Activated B cell treated with CpG ODN at 0.5 μM for 24 hours (primary cell): ENCODE measurements around the gene AMIGO2. TPM values are rescaled to one million over a fixed set of nuclear protein-coding genes. Genes with fewer than 3 reads are reported as not detected.

Experiments
- ATAC-seq: fragments of 200-7000 bp; cut with Tn5 transposase; one replicate; pipeline ENCODE4 v1.10.0; 2021; ENCODE audit warnings: low read depth, mild to moderate bottlenecking, moderate library complexity
- CTCF ChIA-PET: fragments of 350-600 bp; sonication (Branson Sonifier 250); formaldehyde crosslinking; loops from one replicate; lab custom pipeline; 2021; ENCODE audit warnings: antibody characterized with exemption; lab: Charles Lee
- POLR2A ChIA-PET: fragments of 350-600 bp; sonication (Branson Sonifier 250); formaldehyde crosslinking; loops from one replicate; lab custom pipeline; 2021; ENCODE audit warnings: antibody characterized with exemption; lab: Charles Lee
- DNase-seq: peaks from one replicate; pipeline ENCODE4 v3.0.0; 2022
- H3K27ac Mint-ChIP-seq: one replicate; pipeline ENCODE4 v1.8.0; 2020; ENCODE audit warnings: mixed read lengths
- H3K27me3 Mint-ChIP-seq: one replicate; pipeline ENCODE4 v1.8.0; 2021; ENCODE audit warnings: mixed read lengths
- H3K36me3 Mint-ChIP-seq: one replicate; pipeline ENCODE4 v1.8.0; 2021; ENCODE audit warnings: low read depth, mixed read lengths
- H3K4me1 Mint-ChIP-seq: one replicate; pipeline ENCODE4 v1.8.0; 2021; ENCODE audit warnings: mixed read lengths
- H3K4me3 Mint-ChIP-seq: one replicate; pipeline ENCODE4 v1.8.0; 2020; ENCODE audit warnings: mild to moderate bottlenecking, mixed read lengths
- H3K9me3 Mint-ChIP-seq: one replicate; pipeline ENCODE4 v1.8.0; 2020; ENCODE audit warnings: mixed read lengths
- intact Hi-C: fragments of 100-400 bp; cut with micrococcal nuclease; formaldehyde crosslinking; loops from one replicate; pipeline ENCODE4 v1.15.1; 2024
- total RNA-seq: library from RNA; stranded (reverse); gene quantifications from 2 replicates; pipeline ENCODE4 v1.2.3, GENCODE V29; 2022
- TF ChIP-seq, protein P1 (sequence below): fragments of 200-600 bp; IDR thresholded peaks from one replicate; pipeline ENCODE4 v1.8.0; 2022; ENCODE audit warnings: antibody characterized with exemption, mild to moderate bottlenecking

AMIGO2 gene
- total RNA-seq, 1 donor from 2014 or later, result 14.1 TPM

DNA sequence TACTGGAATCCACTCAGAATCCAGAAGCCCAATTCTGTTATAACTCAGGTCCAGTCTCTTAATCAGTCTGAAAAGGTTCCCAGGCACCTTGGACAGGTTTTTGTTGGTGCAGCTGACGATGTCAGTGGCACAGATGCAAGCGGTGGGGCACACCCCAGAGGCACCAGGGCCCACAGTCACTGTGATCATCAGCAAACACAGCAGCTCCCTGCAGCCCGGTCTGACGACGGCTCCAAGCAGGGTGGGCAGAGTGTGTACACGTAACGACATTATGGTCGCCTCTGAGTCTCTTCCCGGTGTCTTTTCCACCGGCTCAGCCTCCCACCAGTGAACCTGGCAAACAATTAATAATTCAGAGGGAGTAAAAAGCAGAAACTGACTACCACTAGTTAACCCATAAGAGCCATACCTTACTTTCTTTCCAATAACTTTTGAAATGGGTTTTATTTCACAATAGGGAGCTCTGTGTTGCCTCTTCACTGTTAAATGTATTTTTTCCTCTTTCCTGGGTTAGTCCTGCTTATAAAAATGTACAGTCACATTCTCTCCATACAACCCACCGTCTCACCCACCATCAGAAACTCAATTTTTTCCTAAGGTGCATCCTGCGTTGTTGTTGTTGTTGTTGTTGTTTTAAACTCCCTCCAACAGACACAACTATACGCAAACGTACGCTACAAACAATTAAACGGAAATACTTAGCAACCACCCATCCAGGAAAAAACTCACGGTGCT lies 859 bp downstream of the AMIGO2 start:
- H3K27ac Mint-ChIP-seq, result peak overlapping the region; percentile 88
- DNase-seq (no peak), ATAC-seq (no peak)
- H3K4me3 Mint-ChIP-seq, result peak overlapping the region; percentile 93
- intact Hi-C loops, result loop anchor here (1.0 to 10.0 kb wide), 5 partner anchors 46 to 886 kb away; partner anchors contain the start of genes RPAP3 and TMEM106C
- peaks cover 62% of the 10 kb centered on the region for H3K4me1 Mint-ChIP-seq
- no peaks in the 10 kb centered on the region for H3K9me3 Mint-ChIP-seq
- CTCF ChIA-PET, result interaction anchor here (0.9 to 4.9 kb wide), 12 partner anchors 8 to 329 kb away, joined by 3 to 45 read pairs (median 9); no protein-coding TSS in a partner anchor
- no peaks in the 10 kb centered on the region for H3K27me3 Mint-ChIP-seq
- POLR2A ChIA-PET, result interaction anchor here (0.6 to 3.6 kb wide), 23 partner anchors 8 to 627 kb away, joined by 3 to 45 read pairs (median 4); partner anchors contain the start of gene RPAP3
- TF ChIP-seq, protein P1, sequence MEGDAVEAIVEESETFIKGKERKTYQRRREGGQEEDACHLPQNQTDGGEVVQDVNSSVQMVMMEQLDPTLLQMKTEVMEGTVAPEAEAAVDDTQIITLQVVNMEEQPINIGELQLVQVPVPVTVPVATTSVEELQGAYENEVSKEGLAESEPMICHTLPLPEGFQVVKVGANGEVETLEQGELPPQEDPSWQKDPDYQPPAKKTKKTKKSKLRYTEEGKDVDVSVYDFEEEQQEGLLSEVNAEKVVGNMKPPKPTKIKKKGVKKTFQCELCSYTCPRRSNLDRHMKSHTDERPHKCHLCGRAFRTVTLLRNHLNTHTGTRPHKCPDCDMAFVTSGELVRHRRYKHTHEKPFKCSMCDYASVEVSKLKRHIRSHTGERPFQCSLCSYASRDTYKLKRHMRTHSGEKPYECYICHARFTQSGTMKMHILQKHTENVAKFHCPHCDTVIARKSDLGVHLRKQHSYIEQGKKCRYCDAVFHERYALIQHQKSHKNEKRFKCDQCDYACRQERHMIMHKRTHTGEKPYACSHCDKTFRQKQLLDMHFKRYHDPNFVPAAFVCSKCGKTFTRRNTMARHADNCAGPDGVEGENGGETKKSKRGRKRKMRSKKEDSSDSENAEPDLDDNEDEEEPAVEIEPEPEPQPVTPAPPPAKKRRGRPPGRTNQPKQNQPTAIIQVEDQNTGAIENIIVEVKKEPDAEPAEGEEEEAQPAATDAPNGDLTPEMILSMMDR, result no peak
- peaks cover 23% of the 10 kb centered on the region for H3K36me3 Mint-ChIP-seq

DNA sequence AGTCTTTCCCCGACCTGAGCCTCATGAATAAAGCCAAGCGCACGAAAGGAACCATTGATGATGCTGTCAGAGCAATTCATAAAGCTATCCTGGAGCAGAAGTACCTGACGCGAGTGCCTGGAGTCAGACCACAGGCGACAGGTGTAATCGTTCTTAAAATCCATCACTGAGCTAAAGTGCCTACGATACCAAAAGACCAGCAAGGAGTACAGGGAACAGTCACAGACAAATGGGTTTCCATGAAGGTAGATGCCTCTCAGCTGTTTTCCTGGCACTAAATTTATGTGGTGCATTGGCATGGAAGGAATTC lies 1.7 kb downstream of the AMIGO2 start:
- Mint-ChIP-seq H3K27ac (no peak overlapping the region), H3K4me1 (peaks cover 54% of the 10 kb centered on the region), H3K9me3 (no peaks in the 10 kb centered on the region), H3K27me3 (no peaks in the 10 kb centered on the region), H3K4me3 (peak overlapping the region; percentile 93), H3K36me3 (peaks cover 23% of the 10 kb centered on the region)
- CTCF ChIA-PET, result interaction anchor here (0.9 to 3.5 kb wide), 7 partner anchors 45 to 330 kb away, joined by 3 to 45 read pairs (median 11); no protein-coding TSS in a partner anchor
- intact Hi-C loops, result loop anchor here (2.0 to 10.0 kb wide), 4 partner anchors 45 to 887 kb away; partner anchors contain the start of genes RPAP3 and TMEM106C
- no peak for DNase-seq
- TF ChIP-seq, protein P1, result no peak
- ATAC-seq, result no peak
- POLR2A ChIA-PET, result interaction anchor here (0.6 to 3.6 kb wide), 7 partner anchors 10 to 330 kb away, joined by 3 to 40 read pairs (median 4); no protein-coding TSS in a partner anchor

DNA sequence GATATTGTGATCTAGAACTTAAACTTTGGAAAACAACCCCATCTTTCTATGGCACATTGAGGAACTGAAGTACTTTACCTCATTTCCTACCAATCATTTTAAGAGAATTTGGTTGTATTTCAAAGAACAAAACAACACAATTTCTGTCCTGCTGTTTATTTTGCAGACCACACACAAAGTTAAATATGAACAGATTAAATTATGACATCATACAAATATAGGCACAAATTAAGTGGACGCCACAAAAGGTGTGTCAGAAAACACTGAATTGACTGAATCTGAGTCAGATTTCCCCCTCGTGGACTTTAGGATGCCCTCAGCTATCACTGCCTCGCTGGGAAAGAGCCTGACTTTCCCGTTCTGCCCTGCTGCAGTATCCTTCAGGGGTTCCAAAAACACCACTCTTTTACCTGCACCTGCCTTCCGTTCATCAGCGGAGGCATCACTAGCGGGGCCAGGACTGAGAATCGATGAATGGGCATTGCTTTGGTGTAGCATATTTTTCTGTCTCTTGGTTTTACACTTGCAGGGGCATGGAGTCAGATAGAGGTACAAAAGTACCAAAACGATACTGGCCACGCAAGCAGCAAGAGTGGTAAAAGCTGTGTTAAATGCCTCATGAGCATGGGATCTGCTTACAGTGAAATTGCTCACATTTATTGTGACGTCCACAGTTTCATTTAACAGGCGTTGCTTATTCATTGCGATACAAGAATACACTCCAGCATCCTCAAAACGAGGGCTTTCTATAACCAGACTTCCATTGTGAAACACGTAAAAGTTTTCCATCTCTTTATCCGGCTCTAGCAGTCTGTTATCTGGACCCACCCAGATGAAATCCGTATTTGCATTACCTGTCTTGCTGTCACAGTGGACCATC lies 2.3 kb downstream of the AMIGO2 start:
- peaks cover 23% of the 10 kb centered on the region for H3K36me3 Mint-ChIP-seq
- intact Hi-C loops, result loop anchor here (2.0 to 10.0 kb wide), 4 partner anchors 45 to 887 kb away; partner anchors contain the start of genes RPAP3 and TMEM106C
- TF ChIP-seq, protein P1, result no peak
- H3K27ac Mint-ChIP-seq, result no peak overlapping the region
- H3K4me1 Mint-ChIP-seq, result peaks cover 48% of the 10 kb centered on the region
- ATAC-seq, result no peak
- H3K9me3 Mint-ChIP-seq, result no peaks in the 10 kb centered on the region
- ChIA-PET POLR2A (interaction anchor here (0.6 to 3.6 kb wide), 3 partner anchors 27 to 230 kb away, joined by 4 to 40 read pairs (median 4); no protein-coding TSS in a partner anchor), CTCF (interaction anchor here (0.9 to 3.5 kb wide), 5 partner anchors 44 to 320 kb away, joined by 3 to 45 read pairs (median 11); no protein-coding TSS in a partner anchor)
- DNase-seq, result no peak
- H3K4me3 Mint-ChIP-seq, result peak overlapping the region; percentile 93
- no peaks in the 10 kb centered on the region for H3K27me3 Mint-ChIP-seq

DNA sequence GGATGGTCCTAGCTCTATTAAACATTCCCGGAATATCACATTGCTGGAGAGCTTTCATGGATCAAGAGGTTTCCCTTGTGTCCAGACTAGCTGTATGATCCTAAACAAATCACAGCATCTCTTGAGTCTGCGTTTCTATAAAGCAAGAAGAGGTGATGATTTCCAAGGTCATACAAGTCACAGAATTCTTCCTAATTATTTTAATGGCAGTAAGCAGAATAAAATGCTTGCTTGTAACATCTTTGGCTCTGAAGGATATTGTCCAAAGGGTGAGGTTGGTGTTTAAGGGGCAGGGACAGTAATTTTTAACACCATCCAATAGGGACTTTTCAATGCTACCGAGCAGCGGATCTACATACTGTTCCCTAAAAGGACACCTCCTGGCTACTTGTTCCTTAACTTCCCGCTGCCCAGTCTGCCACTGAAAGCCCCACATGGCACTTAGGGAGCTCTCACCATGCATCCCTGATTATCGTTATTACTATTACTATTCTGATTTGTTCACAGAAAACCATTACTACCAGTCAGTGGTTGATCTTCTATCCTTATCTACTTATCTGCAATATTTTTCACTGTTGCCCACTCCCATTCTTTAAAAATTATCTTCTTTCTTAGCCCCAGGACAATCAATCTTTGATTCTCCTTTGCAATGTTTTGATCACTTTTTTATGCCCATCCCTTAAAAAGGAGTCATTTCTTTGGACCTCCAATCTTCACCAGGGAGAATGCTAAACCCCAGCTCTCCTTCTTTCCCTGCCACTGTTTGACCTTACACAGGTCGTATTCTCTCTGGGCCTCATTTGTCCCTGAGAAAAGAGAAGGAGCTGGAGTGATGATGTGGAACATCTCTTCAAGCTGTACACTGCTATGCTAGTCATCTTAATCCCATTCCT lies 4.3 kb downstream of the AMIGO2 start:
- Mint-ChIP-seq H3K27ac (no peak overlapping the region), H3K9me3 (no peaks in the 10 kb centered on the region), H3K27me3 (no peaks in the 10 kb centered on the region), H3K36me3 (peaks cover 16% of the 10 kb centered on the region), H3K4me3 (no peak overlapping the region), H3K4me1 (peaks cover 29% of the 10 kb centered on the region)
- POLR2A ChIA-PET, result no interaction called here
- CTCF ChIA-PET, result no interaction called here
- DNase-seq, result no peak
- intact Hi-C loops, result loop anchor here (5.0 to 10.0 kb wide), 2 partner anchors 632 to 889 kb away; partner anchors contain the start of genes RPAP3 and TMEM106C
- TF ChIP-seq, protein P1, result no peak
- no peak for ATAC-seq
